Neuronal stem cell (in vitro differentiated cells): ENCODE results near the gene SELENOK.

Experiments
- DNase-seq: peaks from one replicate; pipeline ENCODE4 v3.0.0-alpha.2; 2013; ENCODE audit warnings: low spot score
- H2AFZ ChIP-seq: one replicate; pipeline ENCODE4 v1.6.1; 2013; ENCODE audit warnings: mild to moderate bottlenecking, low read length, inconsistent platforms
- H2AK5ac ChIP-seq: 2 replicates; pipeline ENCODE4 v1.6.1; 2013; ENCODE audit warnings: low read depth, mild to moderate bottlenecking, inconsistent platforms, low read length, moderate library complexity, mixed read lengths
- H2BK120ac ChIP-seq: 2 replicates; pipeline ENCODE4 v1.6.1; 2013; ENCODE audit warnings: low read depth, mild to moderate bottlenecking, inconsistent platforms, low read length, moderate library complexity, mixed read lengths
- H2BK12ac ChIP-seq: one replicate; pipeline ENCODE4 v1.6.1; 2013; ENCODE audit warnings: low read length, inconsistent platforms
- H2BK15ac ChIP-seq: 2 replicates; pipeline ENCODE4 v1.6.1; 2013; ENCODE audit warnings: mild to moderate bottlenecking, low read length, inconsistent platforms, mixed read lengths
- H2BK5ac ChIP-seq: one replicate; pipeline ENCODE4 v1.6.1; 2013; ENCODE audit warnings: inconsistent platforms, mild to moderate bottlenecking, low read length, moderate library complexity
- H3K14ac ChIP-seq: one replicate; pipeline ENCODE4 v1.6.1; 2013; ENCODE audit warnings: low read length, inconsistent platforms
- H3K18ac ChIP-seq: 2 replicates; pipeline ENCODE4 v1.6.1; 2013; ENCODE audit warnings: low read length, inconsistent platforms
- H3K23ac ChIP-seq: 2 replicates; pipeline ENCODE4 v1.6.1; 2013; ENCODE audit warnings: low read depth, mild to moderate bottlenecking, mixed read lengths, low read length, inconsistent platforms; ENCODE audit not compliant: poor library complexity
- H3K27ac ChIP-seq: replicated peaks from 3 replicates; pipeline ENCODE4 v1.5.1; 2013; ENCODE audit warnings: low read length, inconsistent platforms
- H3K27me3 ChIP-seq, 3 experiments: 2 replicates each; pipeline ENCODE4 v1.6.1; 2013; ENCODE audit warnings: low read length in 3 of 3, mild to moderate bottlenecking in 2 of 3, inconsistent platforms in 1 of 3, low read depth in 1 of 3, mixed read lengths in 1 of 3, moderate library complexity in 1 of 3; ENCODE audit not compliant: control insufficient read depth in 3 of 3, insufficient read depth in 3 of 3
- H3K36me3 ChIP-seq, 2 donors: replicated peaks in 1 of 2; 2 replicates each; pipeline ENCODE4 v1.6.1; 2013; ENCODE audit warnings: low read length in 2 of 2; ENCODE audit not compliant: control insufficient read depth in 2 of 2, insufficient read depth in 2 of 2
- H3K4ac ChIP-seq: 2 replicates; pipeline ENCODE4 v1.6.1; 2013; ENCODE audit warnings: inconsistent platforms, mild to moderate bottlenecking, low read length, moderate library complexity
- H3K4me1 ChIP-seq, 2 donors: 1 replicate in 1 of 2; 2 replicates in 1 of 2; pipeline ENCODE4 v1.6.1; 2013; ENCODE audit warnings: low read length in 2 of 2, low read depth in 1 of 2; ENCODE audit not compliant: control insufficient read depth in 2 of 2, insufficient read depth in 1 of 2
- H3K4me2 ChIP-seq: one replicate; pipeline ENCODE4 v1.6.1; 2013; ENCODE audit warnings: mild to moderate bottlenecking, low read length, inconsistent platforms; ENCODE audit not compliant: insufficient read depth, poor library complexity, severe bottlenecking
- H3K4me3 ChIP-seq, 2 donors: 2 replicates each; pipeline ENCODE4 v1.5.1; 2013; ENCODE audit warnings: low read length in 2 of 2, mild to moderate bottlenecking in 2 of 2, inconsistent platforms in 1 of 2, moderate library complexity in 1 of 2
- H3K79me1 ChIP-seq: one replicate; pipeline ENCODE4 v1.6.1; 2013; ENCODE audit warnings: low read depth, mild to moderate bottlenecking, inconsistent platforms, low read length, moderate library complexity
- H3K9ac ChIP-seq: one replicate; pipeline ENCODE4 v1.6.1; 2013; ENCODE audit warnings: mild to moderate bottlenecking, low read depth, low read length, inconsistent platforms; ENCODE audit not compliant: poor library complexity
- H3K9me3 ChIP-seq, 2 donors: replicated peaks in 1 of 2; 2 replicates each; pipeline versions ENCODE3 to v1.6.1; 2013; ENCODE audit warnings: low read length in 2 of 2, mild to moderate bottlenecking in 2 of 2, inconsistent platforms in 1 of 2, low read depth in 1 of 2, mixed read lengths in 1 of 2, moderate library complexity in 1 of 2; ENCODE audit not compliant: control insufficient read depth in 2 of 2, insufficient read depth in 1 of 2
- H4K8ac ChIP-seq: one replicate; pipeline ENCODE4 v1.6.1; 2013; ENCODE audit warnings: low read depth, mild to moderate bottlenecking, inconsistent platforms, low read length, moderate library complexity
- H4K91ac ChIP-seq: one replicate; pipeline ENCODE4 v1.6.1; 2013; ENCODE audit warnings: low read length, low read depth, mild to moderate bottlenecking, inconsistent platforms; ENCODE audit not compliant: poor library complexity
- WGBS, 2 donors: extraction: QIAGEN DNeasy Blood & Tissue Kit; methylation state at CpG; one replicate each; pipeline ENCODE4 v1.1.7; 2013; ENCODE audit warnings: missing lambda C conversion rate in 2 of 2, mixed read lengths in 1 of 2; ENCODE audit not compliant: insufficient read length in 2 of 2, insufficient replicate concordance in 1 of 2; ENCODE audit errors: extremely low coverage in 2 of 2; 5-methylcytosine and 5-hydroxymethylcytosine counted together

The SELENOK gene

DNA sequence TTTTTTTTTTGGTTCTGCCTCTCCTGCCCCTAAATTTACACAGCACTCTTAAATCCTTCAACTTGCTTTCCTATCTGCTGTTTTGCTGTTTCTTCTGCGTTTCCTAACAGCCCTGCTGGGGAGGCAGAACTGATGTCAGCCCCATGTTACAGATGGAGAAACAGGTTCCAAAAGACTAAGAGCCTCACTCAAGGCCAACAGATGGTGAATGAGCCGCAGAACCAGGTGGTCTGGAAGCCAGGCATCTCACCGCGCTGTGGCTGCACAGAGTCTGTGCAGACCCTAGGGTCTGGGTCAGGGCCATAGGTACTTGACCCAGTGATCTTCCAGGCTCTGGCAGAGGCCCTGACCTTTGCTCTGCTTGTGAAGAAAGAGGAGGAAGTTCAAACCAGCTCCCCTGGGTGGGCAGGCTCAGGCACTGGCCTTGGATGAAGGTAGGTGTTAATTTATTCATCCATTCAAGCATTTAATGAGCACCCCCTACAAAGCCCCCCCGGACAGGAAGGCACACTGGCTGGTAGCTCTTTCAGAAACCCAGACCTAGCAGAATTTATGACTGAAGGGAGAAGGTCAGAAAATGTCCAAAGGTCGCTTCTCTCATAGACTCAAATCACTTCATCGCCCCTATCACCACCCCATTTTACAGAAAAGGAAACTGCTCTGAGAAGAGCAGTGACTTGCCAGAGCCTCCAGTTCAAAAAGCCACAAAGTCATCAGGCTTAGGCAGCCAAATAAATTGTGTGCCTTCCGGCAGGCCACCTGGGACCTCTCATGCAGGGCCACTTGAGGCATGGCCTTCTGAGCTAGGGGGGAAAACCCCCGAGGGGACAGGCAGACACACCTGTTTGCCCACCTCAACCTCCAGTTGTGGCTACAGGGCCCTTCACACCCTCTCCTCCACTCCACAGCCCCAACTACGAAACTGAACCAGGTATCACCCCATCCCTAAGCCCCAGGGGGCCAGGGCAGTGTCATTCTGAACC lies 48.2 kb downstream of the SELENOK start:
- H3K14ac ChIP-seq, result no peak overlapping the region
- H2BK15ac ChIP-seq, result no peak overlapping the region
- peaks cover 0 to 3% of the 10 kb centered on the region in 2 donors for H3K36me3 ChIP-seq
- WGBS, 2 donors, result no CpG with 5 or more reads among the region's 10 CpGs
- peak overlapping the region; percentile 55 for H3K18ac ChIP-seq
- H2AFZ ChIP-seq, result no peak overlapping the region
- H2BK120ac ChIP-seq, result no peak overlapping the region
- H3K4me1 ChIP-seq, result peaks cover 4 to 18% of the 10 kb centered on the region in 2 donors
- no peak overlapping the region for H3K4me2 ChIP-seq
- H4K91ac ChIP-seq, result no peak overlapping the region
- H3K4ac ChIP-seq, result no peak overlapping the region
- peak overlapping the region; percentile 48 for H2AK5ac ChIP-seq
- peak overlapping the region; percentile 25 for H2BK12ac ChIP-seq
- no peak for DNase-seq
- H3K27ac ChIP-seq, result no peak overlapping the region
- H3K9me3 ChIP-seq, result peaks cover 2 to 5% of the 10 kb centered on the region in 2 donors
- no peak overlapping the region for H3K4me3 ChIP-seq
- H4K8ac ChIP-seq, result no peak overlapping the region
- no peaks in the 10 kb centered on the region for H3K79me1 ChIP-seq
- no peak overlapping the region for H3K23ac ChIP-seq
- peak overlapping the region; percentile 43 for H2BK5ac ChIP-seq
- peaks cover 0 to 9% (median 7%) of the 10 kb centered on the region in 3 experiments for H3K27me3 ChIP-seq
- peak overlapping the region; percentile 10 for H3K9ac ChIP-seq

DNA sequence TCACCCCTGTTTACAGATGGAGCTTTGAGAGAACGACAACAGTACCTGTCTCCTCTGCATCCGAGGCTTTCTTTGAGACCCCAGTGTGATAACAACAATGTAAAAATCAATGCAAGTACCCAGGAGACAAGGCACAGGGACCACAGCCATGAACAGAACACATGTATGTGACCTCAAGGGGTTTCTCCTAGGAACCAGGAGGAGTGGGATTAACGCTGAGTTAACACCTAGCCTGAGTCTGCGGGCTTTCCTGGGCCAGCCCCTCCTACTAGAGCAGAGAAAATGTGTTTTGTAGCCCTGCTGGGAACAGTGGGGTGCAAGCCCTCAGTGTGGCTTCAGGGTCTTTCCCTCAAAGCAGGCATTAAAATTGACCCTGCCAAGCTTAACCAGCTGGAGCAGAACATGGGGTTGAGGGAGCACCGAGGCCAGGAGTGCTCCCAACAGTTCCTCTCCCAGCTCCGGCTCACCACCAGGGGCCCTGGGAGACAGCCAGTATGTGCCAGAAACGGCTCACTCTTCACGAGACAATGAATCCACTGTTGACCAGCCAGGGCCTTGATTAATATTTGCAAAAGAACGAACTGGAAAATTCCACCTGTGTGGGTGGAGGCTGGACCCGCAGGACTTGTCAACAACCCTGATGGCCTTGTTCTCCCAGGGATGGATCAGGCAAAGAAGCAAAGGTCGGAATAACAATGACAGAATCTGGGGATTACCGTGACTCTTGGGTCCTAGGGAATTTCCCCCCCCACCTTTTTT lies 49.0 kb downstream of the SELENOK start:
- H3K4me3 ChIP-seq, result no peak overlapping the region
- WGBS, 2 donors, result no CpG with 5 or more reads among the region's 12 CpGs
- H2BK120ac ChIP-seq, result no peak overlapping the region
- peak overlapping the region; percentile 15 for H3K18ac ChIP-seq
- H2BK5ac ChIP-seq, result no peak overlapping the region
- H3K14ac ChIP-seq, result peak overlapping the region; percentile 25
- H3K23ac ChIP-seq, result no peak overlapping the region
- no peak overlapping the region for H2AFZ ChIP-seq
- no peak overlapping the region for H3K9ac ChIP-seq
- H2AK5ac ChIP-seq, result peak overlapping the region; percentile 53
- no peak overlapping the region for H2BK12ac ChIP-seq
- H3K4me1 ChIP-seq, result peaks cover 4 to 18% of the 10 kb centered on the region in 2 donors
- peaks cover 2 to 5% of the 10 kb centered on the region in 2 donors for H3K9me3 ChIP-seq
- H4K91ac ChIP-seq, result no peak overlapping the region
- no peak for DNase-seq
- no peaks in the 10 kb centered on the region for H3K79me1 ChIP-seq
- no peak overlapping the region for H2BK15ac ChIP-seq
- H3K27ac ChIP-seq, result no peak overlapping the region
- peaks cover 0 to 6% of the 10 kb centered on the region in 2 donors for H3K36me3 ChIP-seq
- H3K27me3 ChIP-seq, result peaks cover 0 to 9% (median 7%) of the 10 kb centered on the region in 3 experiments
- no peak overlapping the region for H4K8ac ChIP-seq
- H3K4me2 ChIP-seq, result no peak overlapping the region
- no peak overlapping the region for H3K4ac ChIP-seq

- Histone ChIP-seq H3K4ac (no peak overlapping the region), H2BK5ac (no peak overlapping the region), H3K23ac (no peak overlapping the region), H3K9ac (no peak overlapping the region), H4K8ac (no peak overlapping the region), H2AK5ac (no peak overlapping the region), H2AFZ (no peak overlapping the region), H3K4me2 (no peak overlapping the region), H3K4me1 (peaks cover 0 to 14% of the 10 kb centered on the region in 2 donors), H3K14ac (no peak overlapping the region), H3K36me3 (peaks cover 2 to 6% of the 10 kb centered on the region in 2 donors), H3K27me3 (no peaks in the 10 kb centered on the region), H3K18ac (no peak overlapping the region), H3K79me1 (no peaks in the 10 kb centered on the region), H3K4me3 (no peak overlapping the region), H3K9me3 (no peaks in the 10 kb centered on the region), H2BK12ac (no peak overlapping the region), H3K27ac (no peak overlapping the region), H2BK15ac (no peak overlapping the region), H2BK120ac (no peak overlapping the region), H4K91ac (no peak overlapping the region)
- no peak for DNase-seq
- WGBS, 2 donors, result no CpG with 5 or more reads among the region's 5 CpGs
Measured at GRCh38 chr3:53841296-53841695, 50.4 kb downstream of the SELENOK start.

DNA sequence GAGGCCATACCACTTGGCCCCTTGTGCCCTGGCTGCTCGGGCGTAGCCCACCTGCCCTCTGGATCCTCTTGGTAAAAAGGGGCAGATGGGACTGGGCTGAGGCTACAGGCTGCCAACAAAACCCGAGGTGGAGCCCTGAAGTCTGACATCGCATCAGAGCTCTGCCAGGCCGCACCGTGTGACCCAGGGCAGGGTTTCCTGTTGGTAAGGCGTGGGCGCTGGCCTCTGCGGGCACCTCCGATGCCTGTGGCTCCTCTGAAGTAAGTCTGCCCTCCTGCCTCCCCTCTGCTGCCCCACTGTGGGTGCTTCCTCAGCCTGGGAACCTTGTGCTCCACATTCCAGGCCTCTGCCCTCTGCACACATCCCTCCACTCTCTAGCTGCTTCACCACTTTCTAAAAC lies 54.3 kb downstream of the SELENOK start:
- Histone ChIP-seq H3K4me2 (no peak overlapping the region), H2AK5ac (no peak overlapping the region), H3K18ac (no peak overlapping the region), H3K14ac (no peak overlapping the region), H3K4me3 (no peak overlapping the region), H3K36me3 (peaks cover 2 to 6% of the 10 kb centered on the region in 2 donors), H2BK120ac (no peak overlapping the region), H3K23ac (no peak overlapping the region), H3K79me1 (no peaks in the 10 kb centered on the region), H3K9ac (no peak overlapping the region), H2BK12ac (no peak overlapping the region), H4K91ac (no peak overlapping the region), H3K4me1 (no peaks in the 10 kb centered on the region), H2BK5ac (no peak overlapping the region), H2AFZ (no peak overlapping the region), H3K27ac (no peak overlapping the region), H2BK15ac (no peak overlapping the region), H3K4ac (no peak overlapping the region), H3K9me3 (no peaks in the 10 kb centered on the region), H3K27me3 (no peaks in the 10 kb centered on the region), H4K8ac (no peak overlapping the region)
- WGBS, 2 donors, result no CpG with 5 or more reads among the region's 10 CpGs
- DNase-seq, result no peak
